ENCODE data around the gene MORC4.

DNA sequence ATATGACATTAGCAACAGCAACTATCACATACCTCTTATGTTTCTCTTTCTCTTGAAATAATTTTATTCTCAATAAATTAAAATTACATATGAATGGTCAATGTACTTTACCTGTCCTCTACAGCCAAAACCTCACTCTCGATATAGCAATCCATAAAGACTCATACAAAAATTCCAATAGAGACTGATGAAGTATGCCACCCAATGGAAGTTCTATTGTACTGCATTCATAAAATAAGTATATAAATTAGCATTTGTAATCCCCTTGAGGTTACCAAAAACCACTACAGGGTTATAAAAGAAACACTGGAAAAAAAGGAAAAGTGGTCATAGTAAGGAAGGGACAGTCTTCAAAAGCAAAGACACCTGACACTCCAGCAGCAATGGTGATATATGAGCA, 47.0 kb downstream of the MORC4 start:
- TF ChIP-seq POLR2AphosphoS5 (IDR thresholded peaks at IDR 0.05) (no peak), POLR2A (IDR thresholded peaks at IDR 0.05) (no peak), CTCF (IDR thresholded peaks at IDR 0.05) (peak in 3 of 7 experiments; percentile 11 to 24 (median 13)), EP300 (IDR thresholded peaks at IDR 0.05) (no peak)
